HepG2 (cell line): Measurements from ENCODE around the gene PEX10. TPM values are rescaled to one million over a fixed set of nuclear protein-coding genes. Genes with fewer than 3 reads are reported as not detected.

ENCODE experiments used
- ATAC-seq: fragments of 200-7000 bp; cut with Tn5 transposase; 3 replicates; pipeline ENCODE4 v1.9.1; 2020; ENCODE audit warnings: mild to moderate bottlenecking, moderate library complexity
- BruUV-seq: library from RNA; stranded (reverse); fragments of 400-500 nt; replicated peaks from 2 replicates; lab custom pipeline; 2021; lab: Mats Ljungman, UMichigan
- CTCF ChIA-PET: fragments of 300-600 bp; formaldehyde crosslinking; extraction: SDS; loops from one replicate; lab custom pipeline; 2021; ENCODE audit warnings: low total read pairs, inconsistent platforms, low intra/inter-chr PET ratio; lab: Yijun Ruan, JAX
- POLR2A ChIA-PET: fragments of 350-600 bp; sonication (Branson Sonifier 250); formaldehyde crosslinking; loops from one replicate; lab custom pipeline; 2020; ENCODE audit warnings: antibody characterized with exemption, inconsistent platforms; lab: Yijun Ruan, JAX
- DNase-seq: peaks from one replicate; pipeline ENCODE4 v3.0.0-alpha.2; 2015; ENCODE audit warnings: low spot score
- FAIRE-seq: peaks from 3 replicates; lab custom pipeline; 2011; peaks lifted over from hg19 to GRCh38; lab: Jason Lieb, UNC
- H2AFZ ChIP-seq: one replicate; pipeline ENCODE4 v1.6.1; 2011; ENCODE audit warnings: low read length, inconsistent platforms
- H3K27ac ChIP-seq: fragments of 300-600 bp; 3 replicates; pipeline ENCODE4 v1.8.0; 2011; ENCODE audit warnings: mixed run types, mild to moderate bottlenecking, mixed read lengths, low read length, inconsistent platforms; ENCODE audit not compliant: insufficient read depth; ENCODE audit errors: extremely low read length
- H3K27me3 ChIP-seq, 2 experiments: fragments of 200-600 bp in 1 of 2; 2 replicates in 1 of 2; 3 replicates in 1 of 2; pipeline versions ENCODE4 v1.6.0 to v1.8.0; 2011; ENCODE audit warnings: low read length in 2 of 2, mild to moderate bottlenecking in 2 of 2, moderate library complexity in 2 of 2, inconsistent platforms in 1 of 2; ENCODE audit not compliant: insufficient read depth in 2 of 2, control insufficient read depth in 1 of 2
- H3K36me3 ChIP-seq, 2 experiments: fragments of 200-600 bp in 1 of 2; replicated peaks in 1 of 2; 2 replicates in 1 of 2; 3 replicates in 1 of 2; pipeline versions ENCODE4 v1.5.1 to v1.8.0; 2011; ENCODE audit warnings: low read length in 2 of 2, inconsistent platforms in 1 of 2; ENCODE audit not compliant: insufficient read depth in 2 of 2, control insufficient read depth in 1 of 2
- H3K4me1 ChIP-seq: 2 replicates; pipeline ENCODE4 v1.5.1; 2012; ENCODE audit warnings: low read length, inconsistent platforms; ENCODE audit not compliant: insufficient read depth
- H3K4me2 ChIP-seq: 2 replicates; pipeline ENCODE4 v1.6.0; 2011; ENCODE audit warnings: low read depth, low read length, inconsistent platforms
- H3K4me3 ChIP-seq, 3 experiments: fragments of 200-600 bp in 1 of 3; sonication (generic), shearing (Covaris generic) in 1 of 3; replicated peaks in 1 of 3; 2 replicates each; pipeline ENCODE4 v1.5.1; 2011 to 2016; ENCODE audit warnings: low read length in 3 of 3, inconsistent platforms in 2 of 3, low read depth in 2 of 3, mild to moderate bottlenecking in 2 of 3, control low read depth in 1 of 3, mixed read lengths in 1 of 3; ENCODE audit not compliant: insufficient read depth in 1 of 3
- H3K79me2 ChIP-seq: one replicate; pipeline ENCODE4 v1.6.1; 2011; ENCODE audit warnings: low read length, inconsistent platforms; ENCODE audit not compliant: insufficient read depth
- H3K9ac ChIP-seq: 2 replicates; pipeline ENCODE4 v1.6.0; 2011; ENCODE audit warnings: mild to moderate bottlenecking, low read depth, low read length, inconsistent platforms; ENCODE audit not compliant: insufficient read depth
- H3K9me3 ChIP-seq: 2 replicates; pipeline ENCODE4 v1.5.1; 2012; ENCODE audit warnings: mild to moderate bottlenecking, low read length
- H4K20me1 ChIP-seq: 2 replicates; pipeline ENCODE4 v1.6.0; 2011; ENCODE audit warnings: inconsistent platforms, mild to moderate bottlenecking, low read length, moderate library complexity; ENCODE audit not compliant: insufficient read depth
- AFF4 ChIP-seq: sonication (generic); formaldehyde crosslinking; IDR thresholded peaks from 2 replicates; pipeline ENCODE4 v1.4.0; 2020; ENCODE audit warnings: missing genetic modification reagents
- FLYWCH1 ChIP-seq: sonication (generic); formaldehyde crosslinking; IDR thresholded peaks from 2 replicates; pipeline ENCODE4 v1.8.1; 2023; ENCODE audit warnings: mild to moderate bottlenecking, missing genetic modification reagents
- GTF2F1 ChIP-seq: fragments of 150-350 bp; IDR thresholded peaks from 2 replicates; pipeline ENCODE4 v1.6.1; 2014; ENCODE audit warnings: low read length
- LBX2 ChIP-seq: sonication (generic); formaldehyde crosslinking; IDR thresholded peaks from 2 replicates; pipeline ENCODE4 v1.5.0; 2020; ENCODE audit warnings: missing genetic modification reagents, mild to moderate bottlenecking, borderline replicate concordance
- TFDP2 ChIP-seq: sonication (generic); formaldehyde crosslinking; IDR thresholded peaks from 2 replicates; pipeline ENCODE4 v1.4.0; 2020; ENCODE audit warnings: missing genetic modification reagents
- ZNF567 ChIP-seq: sonication (generic); formaldehyde crosslinking; IDR thresholded peaks from 2 replicates; pipeline ENCODE4 v1.8.1; 2023; ENCODE audit warnings: mild to moderate bottlenecking, missing genetic modification reagents, borderline replicate concordance
- ZNF577 ChIP-seq: sonication (generic); formaldehyde crosslinking; IDR thresholded peaks from 2 replicates; pipeline ENCODE4 v1.4.0; 2020; ENCODE audit warnings: mild to moderate bottlenecking, low read depth, missing genetic modification reagents, borderline replicate concordance
- WGBS: methylation state at CpG from one replicate; pipeline ENCODE4 v1.1.6; 2017; ENCODE audit warnings: low lambda C conversion rate; 5-methylcytosine and 5-hydroxymethylcytosine counted together
- in situ Hi-C: cut with HindIII; loops from 2 replicates; pipeline ENCODE4 v1.10.0; 2017; ENCODE audit warnings: low pct_unique_long_range_greater_than_20kb; ENCODE audit not compliant: extremely low pct_ligation_motif_present
- intact Hi-C: fragments of 100-400 bp; cut with micrococcal nuclease; formaldehyde crosslinking; loops from one replicate; pipeline ENCODE4 v1.10.0; 2022; ENCODE audit not compliant: unreplicated experiment
- polyA plus RNA-seq, 8 experiments: library from polyadenylated mRNA; depleted of rRNA in 3 of 8; stranded (reverse) in 7 of 8; unstranded in 1 of 8; fragments of >200 nt; fragmentation: Illumina TruSeq in 4 of 8; extraction: Trizol in 4 of 8; gene quantifications; 2 replicates each; pipeline versions ENCODE4 v1.2.1 to v1.2.3, GENCODE V29; 2011 to 2016; ENCODE audit warnings: low read depth in 4 of 8, missing spikeins in 1 of 8, mixed read lengths in 1 of 8; ENCODE audit not compliant: insufficient read depth in 1 of 8
- total RNA-seq, 5 experiments: library from RNA; depleted of rRNA; stranded (reverse); fragments of >200 nt; fragmentation: Illumina TruSeq; extraction: Trizol; gene quantifications; 2 replicates each; pipeline ENCODE4 v1.2.3, GENCODE V29; 2016; ENCODE audit warnings: low read depth in 1 of 5

Gene PEX10
- total and polyA plus RNA-seq, 2 of the 13 experiments (the other 11 are each of a cell fraction or from before 2014, with no cell fraction given), result 16.1 to 39.6 TPM

- ChIA-PET POLR2A (interaction anchor here (1.7 kb wide), 1 partner anchor 193 kb away, joined by 6 read pairs; the partner anchor contains the start of gene FAAP20), CTCF (no interaction called here)
- Histone ChIP-seq H3K9me3 (no peaks in the 10 kb centered on the region), H3K4me3 (no peak overlapping the region), H3K27ac (no peak overlapping the region), H3K4me1 (peaks cover 40% of the 10 kb centered on the region), H3K79me2 (peaks cover 18% of the 10 kb centered on the region), H3K36me3 (0 out of 5 replicates have a peak, but pooled peaks cover 0 to 3% of the 10 kb centered on the region in 2 experiments), H3K4me2 (no peak overlapping the region), H3K27me3 (no peaks in the 10 kb centered on the region; a peak in 1 of 5 replicates), H4K20me1 (no peaks in the 10 kb centered on the region), H2AFZ (no peak overlapping the region), H3K9ac (no peak overlapping the region)
- in situ Hi-C loops, result no loop called here
- no peak for FAIRE-seq
- WGBS, result 98% methylated on average over 32 of the region's 32 CpGs
- intact Hi-C loops, result no loop called here
- no TSS peak for BruUV-seq
- TF ChIP-seq LBX2 (CRISPR knock-in tag) (no peak), ZNF577 (no peak), TFDP2 (no peak), AFF4 (CRISPR knock-in tag) (no peak), ZNF567 (CRISPR knock-in tag) (no peak), GTF2F1 (no peak), FLYWCH1 (CRISPR knock-in tag) (no peak)
- ATAC-seq, result no peak
- DNase-seq, result no peak
Measured at GRCh38 chr1:2388004-2388913, 24.1 kb downstream of the PEX10 start.
